Activated CD4-positive, alpha-beta T cell treated with anti-CD3 and anti-CD28 coated beads, Interleukin-2, Interleukin-6, amounts not matched to agents 100 ng/mL and 50 ng/mL, durations not matched to agents 16 hours and 8 hours (primary cell): ENCODE data around the gene TLR8.
A peak's percentile ranks its signal among the peaks of the same experiment; 100 is the strongest.

Experiments used
- DNase-seq: peaks from one replicate; pipeline ENCODE4 v3.0.0-alpha.2; 2020

The TLR8 gene

DNA sequence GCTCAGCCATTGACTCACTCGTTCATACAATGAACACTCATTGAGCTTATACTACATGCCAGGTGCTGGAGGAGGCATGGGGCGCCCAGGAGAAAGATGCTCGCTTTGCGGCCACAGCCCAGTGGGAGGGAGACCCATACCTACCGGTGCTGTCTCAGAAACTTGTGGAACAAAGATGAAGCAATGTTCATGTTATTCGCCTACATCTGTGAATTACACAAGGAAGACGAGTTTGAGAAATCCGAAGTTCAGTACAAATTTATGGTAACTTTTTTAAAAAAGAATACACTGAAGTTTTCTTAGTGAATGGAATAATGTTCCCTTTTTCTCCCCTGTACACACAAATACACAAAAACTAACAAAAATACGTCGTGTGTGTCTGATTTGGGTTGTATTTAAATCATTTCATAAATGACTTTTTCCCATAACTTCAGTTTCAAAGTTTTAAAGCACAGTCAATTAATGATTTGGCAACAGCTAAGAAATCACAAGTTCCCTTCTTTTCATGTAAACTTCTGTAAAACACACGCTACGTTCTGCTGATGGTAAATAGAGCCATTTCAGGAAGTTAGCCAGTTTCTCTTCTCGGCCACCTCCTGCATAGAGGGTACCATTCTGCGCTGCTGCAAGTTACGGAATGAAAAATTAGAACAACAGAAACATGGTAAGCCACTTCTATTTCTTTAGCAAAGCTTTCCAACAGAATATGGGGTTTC is at the start of gene TLR8:
Gene TLR8, plus strand, starts transcription at position 575 of the 716 bp plus-strand sequence. Its CDS starts 87 bp downstream, at position 662.
- no peak for DNase-seq

- no peak for DNase-seq
Measured at GRCh38 chrX:12865359-12865758, 41.1 kb upstream of the TLR8 start.

- DNase-seq = no peak
Measured at GRCh38 chrX:12866451-12867377, 39.7 kb upstream of the TLR8 start, which contains the start of gene TLR7. TSS of gene TLR7 (plus strand) at chrX:12867072. CDS start at chrX:12867579, 507 bp downstream.

- no peak for DNase-seq
Measured at GRCh38 chrX:12867685-12868084, 38.7 kb upstream of the TLR8 start.

DNA sequence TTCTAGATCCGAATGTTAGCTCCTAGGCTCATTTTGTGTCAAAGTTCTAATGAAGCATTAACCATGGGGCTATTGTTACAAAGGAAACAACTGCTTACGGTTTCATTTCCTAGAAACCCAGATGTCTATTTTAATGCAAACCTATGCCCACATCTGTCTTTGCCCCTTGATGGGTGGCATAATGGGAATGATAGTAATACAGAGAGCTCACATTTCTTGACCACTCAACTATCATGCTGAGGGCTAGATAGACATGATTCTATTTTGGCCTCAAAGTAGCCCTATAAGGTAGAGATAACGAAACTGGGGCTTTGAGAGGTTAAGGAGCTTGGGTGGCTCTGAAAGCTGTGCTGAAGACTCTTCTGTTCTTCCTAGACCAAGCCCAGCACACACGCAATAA is 37.7 kb upstream of the TLR8 start:
- DNase-seq = no peak

- no peak for DNase-seq
Measured at GRCh38 chrX:12871257-12871656, 35.2 kb upstream of the TLR8 start.

DNA sequence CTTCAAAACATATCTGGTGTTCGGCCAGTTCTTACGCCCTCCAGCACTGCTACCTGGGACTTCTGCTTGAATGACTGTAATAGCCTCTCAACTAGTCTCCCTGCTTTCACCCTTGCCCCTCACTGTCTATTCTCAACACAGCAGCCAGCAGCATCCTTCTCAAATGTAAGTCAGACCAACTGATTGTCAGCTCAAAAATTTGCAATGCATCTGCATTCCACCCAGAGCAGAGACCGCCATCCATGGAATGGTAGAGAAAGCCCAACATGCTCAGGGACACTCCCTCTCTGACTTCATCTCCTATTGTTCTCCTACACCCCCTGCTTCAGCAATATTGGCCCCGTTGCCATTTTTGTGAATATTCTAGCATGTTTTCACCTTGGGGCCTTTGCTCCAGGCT is 33.7 kb upstream of the TLR8 start:
- DNase-seq = no peak

DNA sequence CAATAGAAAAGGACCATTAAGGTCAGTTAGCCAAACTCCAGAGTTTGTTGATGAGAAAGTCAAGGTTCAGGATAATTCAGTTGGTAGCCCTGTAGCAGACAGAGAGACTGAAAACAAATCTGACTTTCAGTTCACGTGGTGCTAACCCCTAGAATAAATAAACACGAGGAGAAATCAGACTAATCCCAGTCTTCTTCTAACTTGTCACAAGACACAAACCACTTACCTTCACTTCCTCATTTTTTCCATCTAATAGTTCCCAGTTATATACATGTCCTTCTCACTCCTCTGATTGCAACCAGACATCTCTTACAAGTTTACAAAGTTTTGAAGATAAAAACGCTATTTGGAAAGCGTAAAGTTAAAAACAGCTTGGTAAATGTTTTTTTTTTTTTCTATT is 31.8 kb upstream of the TLR8 start:
- DNase-seq = no peak

GRCh38 chrX:12877386-12877785 is 29.0 kb upstream of the TLR8 start:
- DNase-seq = no peak

GRCh38 chrX:12878536-12878935 is 27.9 kb upstream of the TLR8 start:
- no peak for DNase-seq

DNA sequence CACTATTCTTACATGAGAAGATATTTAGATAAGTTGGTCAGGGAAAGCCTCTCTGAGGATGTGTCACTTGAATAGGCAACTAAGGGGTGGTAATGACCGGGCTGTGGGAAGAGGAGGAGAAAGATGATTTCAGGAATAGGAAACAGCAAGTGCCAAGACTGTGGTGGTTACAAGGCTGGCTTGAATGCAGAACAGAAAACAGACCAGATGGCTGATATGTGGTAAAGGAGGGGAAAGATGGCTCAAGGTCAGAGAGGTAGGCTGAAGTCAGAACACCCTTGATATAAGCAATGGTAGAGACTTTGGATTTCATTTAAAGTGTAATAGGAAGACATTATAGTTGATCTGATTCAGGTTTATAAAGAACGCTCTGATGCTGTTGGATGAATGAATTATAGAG is 24.5 kb upstream of the TLR8 start:
- no peak for DNase-seq

DNA sequence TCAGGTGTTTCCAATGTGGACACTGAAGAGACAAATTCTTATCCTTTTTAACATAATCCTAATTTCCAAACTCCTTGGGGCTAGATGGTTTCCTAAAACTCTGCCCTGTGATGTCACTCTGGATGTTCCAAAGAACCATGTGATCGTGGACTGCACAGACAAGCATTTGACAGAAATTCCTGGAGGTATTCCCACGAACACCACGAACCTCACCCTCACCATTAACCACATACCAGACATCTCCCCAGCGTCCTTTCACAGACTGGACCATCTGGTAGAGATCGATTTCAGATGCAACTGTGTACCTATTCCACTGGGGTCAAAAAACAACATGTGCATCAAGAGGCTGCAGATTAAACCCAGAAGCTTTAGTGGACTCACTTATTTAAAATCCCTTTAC is 20.9 kb upstream of the TLR8 start:
- no peak for DNase-seq

DNA sequence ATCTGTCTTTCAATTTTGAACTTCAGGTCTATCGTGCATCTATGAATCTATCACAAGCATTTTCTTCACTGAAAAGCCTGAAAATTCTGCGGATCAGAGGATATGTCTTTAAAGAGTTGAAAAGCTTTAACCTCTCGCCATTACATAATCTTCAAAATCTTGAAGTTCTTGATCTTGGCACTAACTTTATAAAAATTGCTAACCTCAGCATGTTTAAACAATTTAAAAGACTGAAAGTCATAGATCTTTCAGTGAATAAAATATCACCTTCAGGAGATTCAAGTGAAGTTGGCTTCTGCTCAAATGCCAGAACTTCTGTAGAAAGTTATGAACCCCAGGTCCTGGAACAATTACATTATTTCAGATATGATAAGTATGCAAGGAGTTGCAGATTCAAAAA is 19.9 kb upstream of the TLR8 start:
- no peak for DNase-seq

DNA sequence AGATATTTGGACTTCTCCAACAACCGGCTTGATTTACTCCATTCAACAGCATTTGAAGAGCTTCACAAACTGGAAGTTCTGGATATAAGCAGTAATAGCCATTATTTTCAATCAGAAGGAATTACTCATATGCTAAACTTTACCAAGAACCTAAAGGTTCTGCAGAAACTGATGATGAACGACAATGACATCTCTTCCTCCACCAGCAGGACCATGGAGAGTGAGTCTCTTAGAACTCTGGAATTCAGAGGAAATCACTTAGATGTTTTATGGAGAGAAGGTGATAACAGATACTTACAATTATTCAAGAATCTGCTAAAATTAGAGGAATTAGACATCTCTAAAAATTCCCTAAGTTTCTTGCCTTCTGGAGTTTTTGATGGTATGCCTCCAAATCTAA is 19.3 kb upstream of the TLR8 start:
- DNase-seq = no peak

- DNase-seq = no peak
Measured at GRCh38 chrX:12887767-12888166, 18.7 kb upstream of the TLR8 start.

- DNase-seq = peak; percentile 4
Measured at GRCh38 chrX:12890467-12890866, 16.0 kb upstream of the TLR8 start.

GRCh38 chrX:12891171-12891570 is 15.2 kb upstream of the TLR8 start:
- no peak for DNase-seq

GRCh38 chrX:12891915-12892506 is 14.4 kb upstream of the TLR8 start:
- DNase-seq = no peak

DNA sequence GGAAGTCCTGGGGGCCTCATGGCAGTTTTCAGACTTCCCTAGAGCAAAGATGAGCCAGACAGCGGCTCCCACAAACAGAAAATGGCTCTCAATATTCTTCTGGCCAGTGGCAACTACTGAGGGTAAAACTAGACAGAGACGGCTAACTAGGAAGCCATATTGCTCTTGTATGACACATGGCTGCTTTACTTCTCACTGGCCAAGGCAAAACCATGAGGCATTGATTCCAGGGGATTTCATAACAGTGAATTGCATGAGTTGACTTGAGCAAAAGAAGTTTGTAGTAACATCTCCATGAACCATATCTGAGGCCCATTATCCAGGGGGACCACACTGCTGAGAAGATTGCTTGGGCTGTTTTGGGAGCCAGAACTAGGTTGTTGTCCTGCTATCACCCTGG is 13.7 kb upstream of the TLR8 start:
- no peak for DNase-seq

DNA sequence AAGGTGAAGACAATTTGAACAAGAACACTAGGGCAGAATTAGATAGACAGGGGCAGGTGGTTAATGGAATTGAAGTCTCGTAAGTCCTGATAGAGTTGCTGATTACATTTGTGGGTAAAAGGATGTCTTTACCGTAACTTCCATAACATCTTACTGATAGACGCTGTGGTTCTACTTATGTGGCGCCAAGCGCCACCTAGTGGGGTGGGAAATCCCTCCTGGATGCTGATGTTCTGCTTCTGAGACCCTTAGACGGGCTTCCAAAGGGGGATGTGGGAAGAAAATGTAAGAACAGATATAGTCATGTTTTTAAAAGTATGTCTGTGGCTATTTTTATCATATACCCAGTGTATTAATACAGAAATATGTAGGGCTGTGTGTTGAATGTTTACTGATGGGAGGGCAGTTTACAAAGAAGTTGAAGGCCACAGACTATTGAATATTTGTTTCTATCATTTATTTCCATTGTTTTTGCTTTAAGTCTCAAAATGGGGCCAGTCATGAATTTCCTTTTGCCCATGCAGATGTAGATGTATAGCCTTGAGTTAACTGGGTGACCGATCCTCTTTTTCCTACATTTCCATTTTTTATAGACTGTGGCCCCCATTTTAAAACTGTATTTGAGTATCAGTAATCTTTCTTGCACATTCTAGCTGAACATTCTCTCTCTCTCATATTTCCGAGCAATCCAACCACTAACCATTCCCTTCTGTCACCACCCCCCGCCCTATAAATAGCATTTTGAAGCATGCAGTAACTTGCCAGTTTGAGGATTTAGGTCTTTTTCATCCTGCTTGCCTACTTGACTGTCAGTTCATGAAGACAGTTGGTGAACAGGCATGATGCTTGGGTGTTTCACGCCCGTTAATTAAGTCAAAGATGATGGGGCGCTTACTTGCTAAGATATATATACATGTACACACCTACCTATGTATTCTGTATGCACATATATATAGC is 12.1 kb upstream of the TLR8 start:
- DNase-seq = peak; percentile 33

DNA sequence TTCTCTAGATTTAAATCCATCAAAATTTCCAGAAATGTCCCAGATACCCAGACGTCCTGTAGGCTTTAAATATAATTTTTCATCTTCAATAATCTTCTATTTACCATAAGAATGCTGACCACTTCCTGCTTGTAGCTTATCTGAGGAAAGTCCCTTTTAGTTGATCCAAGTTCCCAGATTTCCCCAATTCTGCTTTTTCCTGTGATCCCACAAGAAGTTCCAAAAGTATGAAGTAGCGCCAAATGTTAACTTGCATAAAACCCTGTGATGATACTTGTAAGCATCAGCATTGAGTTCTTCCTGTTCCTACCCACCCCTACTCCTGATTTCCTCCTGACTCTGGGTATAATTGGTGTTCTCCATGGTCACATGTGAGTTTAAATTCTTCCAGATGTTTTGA is 10.6 kb upstream of the TLR8 start:
- DNase-seq = no peak

DNA sequence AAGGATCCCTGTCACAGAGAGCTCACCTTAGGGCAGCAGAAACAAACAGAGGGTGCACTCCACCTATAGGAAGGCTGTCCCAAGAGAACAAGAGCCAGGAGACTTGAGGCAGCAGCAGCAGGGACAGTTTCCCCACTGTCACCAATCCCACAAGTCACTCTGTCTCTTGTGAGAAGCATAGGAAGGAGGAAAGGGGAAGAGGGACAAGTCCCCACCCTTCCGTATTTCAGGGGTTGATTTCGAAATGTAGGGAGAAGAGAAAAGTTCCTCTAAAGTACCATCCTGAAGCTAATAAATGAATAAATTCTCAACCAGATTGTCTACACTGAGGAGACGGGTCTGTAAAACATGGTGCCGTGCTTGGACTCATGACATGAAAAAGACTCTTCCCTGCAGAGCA is 9.5 kb upstream of the TLR8 start:
- DNase-seq = no peak

- no peak for DNase-seq
Measured at GRCh38 chrX:12898073-12898472, 8.3 kb upstream of the TLR8 start.
